Activated T-cell treated with anti-CD3 and anti-CD28 coated beads, Interleukin-2, amount 50 U/mL, for 4 hours (primary cell): ENCODE results near the gene EXO1. TPM values are rescaled to one million over a fixed set of nuclear protein-coding genes. Genes with fewer than 3 reads are reported as not detected.

ENCODE experiments used
- ATAC-seq, 2 donors: fragments of 200-7000 bp; cut with Tn5 transposase; one replicate each; pipeline ENCODE4 v1.10.0; 2021
- DNase-seq: peaks from one replicate; pipeline ENCODE4 v3.0.0-alpha.2; 2020
- H3K27me3 Mint-ChIP-seq: one replicate; pipeline ENCODE4 v1.8.0; 2021; ENCODE audit warnings: low read depth, mixed read lengths
- H3K36me3 Mint-ChIP-seq: one replicate; pipeline ENCODE4 v1.8.0; 2022; ENCODE audit warnings: mixed read lengths; ENCODE audit not compliant: insufficient read depth
- H3K4me1 Mint-ChIP-seq: one replicate; pipeline ENCODE4 v1.8.0; 2021; ENCODE audit warnings: low read depth, mixed read lengths
- H3K4me3 Mint-ChIP-seq: one replicate; pipeline ENCODE4 v1.8.0; 2021; ENCODE audit warnings: mild to moderate bottlenecking, moderate library complexity, mixed read lengths
- H3K9me3 Mint-ChIP-seq: one replicate; pipeline ENCODE4 v1.8.0; 2021; ENCODE audit warnings: mixed read lengths
- total RNA-seq, 3 donors: library from RNA; stranded (reverse); gene quantifications; one replicate each; pipeline ENCODE4 v1.2.1, GENCODE V29; 2021

Gene EXO1
- total RNA-seq, 3 donors from 2014 or later = 24.0 to 36.1 (median 25.5) TPM

GRCh38 chr1:241934866-241935265, 86.9 kb downstream of the EXO1 start:
- DNase-seq (no peak), ATAC-seq (no peak)
- no peak overlapping the region for H3K4me3 Mint-ChIP-seq
- H3K36me3 Mint-ChIP-seq = no peaks in the 10 kb centered on the region
- H3K27me3 Mint-ChIP-seq = peaks cover 8% of the 10 kb centered on the region
- H3K9me3 Mint-ChIP-seq = peaks cover 6% of the 10 kb centered on the region
- H3K4me1 Mint-ChIP-seq = no peaks in the 10 kb centered on the region

Other genes starting within 250 kb of the EXO1 start
- gene CHML, start 207.8 kb upstream of the EXO1 start, total RNA-seq = 10 to 100 TPM; 27.2 to 46.7 (median 28.9) TPM
- 1 to 10 TPM; 6.2 to 8.5 (median 6.9) TPM for gene OPN3, start 207.8 kb upstream of the EXO1 start, total RNA-seq
- gene WDR64, start 195.9 kb upstream of the EXO1 start, total RNA-seq = under 1 TPM in 2 of 3 donors, not detected in 1; 0.13 to 0.14 TPM
- gene BECN2, start 109.6 kb downstream of the EXO1 start, total RNA-seq = not detected
- gene MAP1LC3C, start 150.9 kb downstream of the EXO1 start, total RNA-seq = not detected